AG04450 (cell line): ENCODE measurements around the gene MAP7D3. TPM values are rescaled to one million over a fixed set of nuclear protein-coding genes. Genes with fewer than 3 reads are reported as not detected.
A peak's percentile ranks its signal among the peaks of the same experiment; 100 is the strongest.

ENCODE experiments used
- CTCF ChIA-PET: fragments of 300-600, 350-600 bp; formaldehyde crosslinking; extraction: SDS; loops from one replicate; lab custom pipeline; 2022; ENCODE audit warnings: antibody characterized with exemption, inconsistent platforms; lab: Charles Lee
- POLR2A ChIA-PET: fragments of 350-600 bp; formaldehyde crosslinking; extraction: SDS; loops from one replicate; lab custom pipeline; 2021; ENCODE audit warnings: antibody characterized with exemption, inconsistent platforms; lab: Yijun Ruan, JAX
- DNase-seq: peaks from one replicate; pipeline ENCODE4 v3.0.0-alpha.2; 2011; ENCODE audit warnings: low read depth, low spot score
- H3K27ac ChIP-seq: one replicate; pipeline ENCODE4 v1.5.1; 2012; ENCODE audit warnings: low read depth, low read length, control low read depth
- H3K27me3 ChIP-seq: one replicate; pipeline ENCODE4 v1.6.0; 2012; ENCODE audit warnings: low read length; ENCODE audit not compliant: control insufficient read depth, insufficient read depth
- H3K4me3 ChIP-seq: 2 replicates; pipeline ENCODE4 v1.5.1; 2011; ENCODE audit warnings: mild to moderate bottlenecking, low read depth, low read length, control low read depth
- H3K9me3 ChIP-seq: 2 replicates; pipeline ENCODE4 v1.5.1; 2012; ENCODE audit warnings: low read length; ENCODE audit not compliant: control insufficient read depth, insufficient read depth
- polyA plus RNA-seq: library from polyadenylated mRNA; depleted of rRNA; stranded (reverse); fragments of >200 nt; gene quantifications from 2 replicates; pipeline ENCODE4 v1.2.3, GENCODE V29; 2011
- TF ChIP-seq, protein P1 (sequence below): IDR thresholded peaks from 2 replicates; pipeline ENCODE4 v1.5.1; 2011; ENCODE audit warnings: low read depth, low read length, control low read depth, inconsistent platforms

The MAP7D3 gene
- polyA plus RNA-seq, 1 experiment: 16.6 TPM

DNA sequence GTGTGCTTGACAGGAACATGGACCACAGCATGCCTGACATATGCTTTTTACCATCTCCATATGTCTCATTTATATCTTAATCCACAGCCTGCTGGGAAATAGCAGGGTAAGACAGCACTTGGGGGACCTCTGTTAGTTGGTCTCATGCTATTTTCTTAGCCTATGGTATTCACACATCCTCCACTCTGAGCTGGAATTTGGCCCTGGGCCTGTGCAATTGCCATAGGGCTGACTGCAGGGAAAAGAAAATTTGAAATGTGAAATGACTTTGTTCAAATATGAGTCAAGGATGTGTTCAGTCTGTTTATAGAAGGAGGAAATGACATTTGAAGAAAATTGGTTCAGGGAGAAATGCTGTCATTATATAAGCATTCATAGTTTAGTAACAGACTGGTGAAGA lies 9.6 kb upstream of the MAP7D3 start:
- ChIA-PET POLR2A (no interaction called here), CTCF (no interaction called here)
- TF ChIP-seq, protein P1, sequence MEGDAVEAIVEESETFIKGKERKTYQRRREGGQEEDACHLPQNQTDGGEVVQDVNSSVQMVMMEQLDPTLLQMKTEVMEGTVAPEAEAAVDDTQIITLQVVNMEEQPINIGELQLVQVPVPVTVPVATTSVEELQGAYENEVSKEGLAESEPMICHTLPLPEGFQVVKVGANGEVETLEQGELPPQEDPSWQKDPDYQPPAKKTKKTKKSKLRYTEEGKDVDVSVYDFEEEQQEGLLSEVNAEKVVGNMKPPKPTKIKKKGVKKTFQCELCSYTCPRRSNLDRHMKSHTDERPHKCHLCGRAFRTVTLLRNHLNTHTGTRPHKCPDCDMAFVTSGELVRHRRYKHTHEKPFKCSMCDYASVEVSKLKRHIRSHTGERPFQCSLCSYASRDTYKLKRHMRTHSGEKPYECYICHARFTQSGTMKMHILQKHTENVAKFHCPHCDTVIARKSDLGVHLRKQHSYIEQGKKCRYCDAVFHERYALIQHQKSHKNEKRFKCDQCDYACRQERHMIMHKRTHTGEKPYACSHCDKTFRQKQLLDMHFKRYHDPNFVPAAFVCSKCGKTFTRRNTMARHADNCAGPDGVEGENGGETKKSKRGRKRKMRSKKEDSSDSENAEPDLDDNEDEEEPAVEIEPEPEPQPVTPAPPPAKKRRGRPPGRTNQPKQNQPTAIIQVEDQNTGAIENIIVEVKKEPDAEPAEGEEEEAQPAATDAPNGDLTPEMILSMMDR: no peak
- peak; percentile 48 for DNase-seq
- Histone ChIP-seq H3K27ac (peak overlapping the region; percentile 77), H3K9me3 (no peaks in the 10 kb centered on the region), H3K27me3 (no peaks in the 10 kb centered on the region), H3K4me3 (no peak overlapping the region)

DNA sequence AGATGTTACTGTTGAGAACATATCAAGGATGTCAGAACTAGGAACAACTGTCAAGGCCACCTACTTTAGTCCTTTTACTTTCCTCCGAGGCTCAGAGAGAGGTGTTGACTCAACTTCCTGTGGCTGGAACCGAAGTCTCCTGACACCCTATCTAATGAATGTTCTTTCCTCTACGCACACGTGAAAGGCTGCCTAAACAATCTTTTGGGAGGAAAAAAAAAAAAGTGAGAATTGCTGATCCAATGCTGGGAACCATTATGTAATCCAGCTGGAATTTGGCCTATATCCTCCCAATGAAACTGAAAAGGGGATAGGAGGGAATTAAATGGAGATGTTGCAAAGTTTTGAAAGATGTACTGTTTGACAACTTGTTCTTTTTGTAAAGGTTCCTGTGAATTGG lies 8.3 kb upstream of the MAP7D3 start:
- TF ChIP-seq, protein P1: no peak
- Histone ChIP-seq H3K27me3 (no peaks in the 10 kb centered on the region), H3K27ac (no peak overlapping the region), H3K9me3 (no peaks in the 10 kb centered on the region), H3K4me3 (no peak overlapping the region)
- no peak for DNase-seq
- ChIA-PET CTCF (interaction anchor here (1.0 kb wide), 1 partner anchor 8 kb away, joined by 4 read pairs; no protein-coding TSS in a partner anchor), POLR2A (no interaction called here)

DNA sequence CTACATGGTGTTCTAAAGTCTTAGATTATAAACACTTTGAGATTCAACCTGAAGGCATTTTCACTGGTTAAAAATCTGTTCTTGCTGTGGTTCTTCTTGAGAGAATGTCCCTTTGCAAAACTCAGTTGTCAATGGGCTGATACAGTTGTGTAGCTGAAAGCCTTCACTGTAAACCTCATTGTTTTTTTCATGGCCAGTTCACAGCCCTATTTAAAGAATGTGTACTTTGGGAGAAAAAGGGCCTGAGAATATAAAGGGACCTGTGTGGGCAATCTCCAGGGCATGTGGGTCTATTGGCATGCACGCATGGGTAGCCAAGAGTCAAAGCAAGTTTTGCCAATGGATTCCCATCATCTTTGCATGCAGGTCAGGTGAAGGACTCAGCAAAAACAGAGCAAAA lies 7.8 kb upstream of the MAP7D3 start:
- POLR2A ChIA-PET: no interaction called here
- TF ChIP-seq, protein P1: no peak

DNA sequence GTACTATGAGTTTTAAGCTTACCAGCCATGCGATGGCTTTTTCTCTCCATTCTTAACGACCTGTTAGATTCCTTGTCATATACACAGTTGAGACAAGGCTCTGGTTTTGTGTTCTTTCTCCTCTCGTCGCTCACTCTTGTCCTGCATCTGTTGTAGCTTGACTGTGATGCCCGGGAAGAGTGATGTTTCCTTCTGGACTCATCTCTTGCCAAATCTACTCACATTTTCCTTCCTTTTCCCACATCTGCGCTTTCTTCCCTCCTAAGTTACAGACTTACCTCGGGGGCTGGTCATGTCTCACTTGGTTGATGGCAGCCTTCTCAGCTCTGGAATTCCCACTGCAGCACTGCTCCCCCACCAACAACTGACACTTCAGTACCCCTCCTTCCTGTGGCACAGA lies 4.8 kb upstream of the MAP7D3 start:
- Histone ChIP-seq H3K27ac (no peak overlapping the region), H3K9me3 (no peaks in the 10 kb centered on the region), H3K27me3 (no peaks in the 10 kb centered on the region), H3K4me3 (no peak overlapping the region)
- POLR2A ChIA-PET: no interaction called here
- TF ChIP-seq, protein P1: no peak
- CTCF ChIA-PET: interaction anchor here (2.0 kb wide), 1 partner anchor 13 kb away, joined by 9 read pairs; no protein-coding TSS in a partner anchor
- no peak for DNase-seq

More for the DNA sequence above, 7.8 kb upstream of the MAP7D3 start:
- H3K4me3 ChIP-seq: no peak overlapping the region
- no peak overlapping the region for H3K27ac ChIP-seq
- no peak for DNase-seq
- H3K27me3 ChIP-seq: no peaks in the 10 kb centered on the region
- H3K9me3 ChIP-seq: no peaks in the 10 kb centered on the region
- CTCF ChIA-PET: no interaction called here

DNA sequence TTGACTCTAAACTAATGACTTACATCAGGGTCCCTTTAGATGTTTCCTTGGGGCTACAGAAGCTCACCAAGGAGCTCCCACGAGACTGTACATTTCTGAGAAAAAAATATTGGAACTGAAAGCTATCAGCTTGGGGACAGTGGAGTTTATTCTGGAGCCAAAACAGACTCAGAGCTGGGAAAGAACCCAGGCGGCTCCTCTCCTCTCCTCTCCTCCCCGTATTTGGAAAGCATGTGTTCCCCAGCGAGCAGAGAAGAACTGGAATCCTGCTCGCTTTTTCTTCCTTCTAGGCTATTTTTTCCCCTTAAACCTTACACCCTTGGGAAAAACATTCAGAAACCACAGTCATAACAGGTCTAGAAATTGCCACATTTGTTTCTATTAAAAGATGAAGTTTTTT lies 4.3 kb upstream of the MAP7D3 start:
- no peaks in the 10 kb centered on the region for H3K27me3 ChIP-seq
- H3K27ac ChIP-seq: no peak overlapping the region
- H3K4me3 ChIP-seq: no peak overlapping the region
- no peak for DNase-seq
- ChIA-PET CTCF (interaction anchor here (2.0 kb wide), 1 partner anchor 13 kb away, joined by 9 read pairs; no protein-coding TSS in a partner anchor), POLR2A (no interaction called here)
- TF ChIP-seq, protein P1: no peak
- no peaks in the 10 kb centered on the region for H3K9me3 ChIP-seq
